HG03457 (cell line): ENCODE measurements around the gene TACO1.
A peak's percentile ranks its signal among the peaks of the same experiment; 100 is the strongest.

ENCODE experiments used
- ATAC-seq: cut with Tn5 transposase; IDR thresholded peaks from one replicate; pipeline ENCODE4 v1.9.1; 2021; ENCODE audit warnings: moderate number of reproducible peaks; ENCODE audit not compliant: unreplicated experiment

Gene TACO1

DNA sequence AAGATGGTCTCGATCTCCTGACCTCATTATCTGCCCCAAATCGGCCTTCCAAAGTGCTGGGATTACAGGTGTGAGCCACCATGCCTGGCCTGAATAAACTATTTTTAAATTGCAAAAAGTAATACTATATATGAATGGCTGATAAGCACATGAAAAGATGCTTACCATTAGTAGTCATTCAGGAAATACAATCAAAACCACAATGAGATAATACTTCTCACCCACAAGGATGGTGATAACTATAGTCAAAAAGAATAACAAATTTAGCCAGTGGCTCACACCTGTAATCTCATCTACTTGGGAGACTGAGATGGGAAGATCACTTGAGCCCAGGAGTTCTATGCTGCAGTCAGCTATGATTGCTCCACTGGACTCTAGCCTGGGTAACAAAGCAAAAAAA is 2.4 kb upstream of the TACO1 start:
- no peak for ATAC-seq

- no peak for ATAC-seq
Observed at GRCh38 chr17:63601439-63602371, 1.0 kb downstream of the TACO1 start.

- no peak for ATAC-seq
Observed at GRCh38 chr17:63609816-63610573, 9.3 kb downstream of the TACO1 start.

- no peak for ATAC-seq
Observed at GRCh38 chr17:63610854-63611253, 10.2 kb downstream of the TACO1 start.

DNA sequence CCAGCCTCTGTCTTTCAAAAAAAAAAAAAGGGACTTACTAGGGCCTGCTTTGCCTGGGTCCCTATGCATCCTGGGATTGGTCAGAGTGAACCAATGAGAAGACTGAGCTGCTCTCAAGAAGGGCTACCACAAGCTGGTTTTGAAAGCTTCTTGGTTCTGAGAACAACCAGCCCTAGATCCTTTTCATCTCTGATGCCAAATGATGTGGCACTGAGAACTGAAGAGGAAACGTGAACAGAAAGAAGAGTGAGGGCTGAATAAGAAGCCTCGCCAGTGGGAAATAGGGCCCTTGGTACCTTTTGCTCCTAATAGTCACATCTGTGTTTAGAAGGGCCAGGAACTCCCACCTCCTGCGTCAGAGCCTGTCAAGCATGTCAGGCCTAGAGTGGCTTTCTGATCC is 10.7 kb downstream of the TACO1 start:
- no peak for ATAC-seq

DNA sequence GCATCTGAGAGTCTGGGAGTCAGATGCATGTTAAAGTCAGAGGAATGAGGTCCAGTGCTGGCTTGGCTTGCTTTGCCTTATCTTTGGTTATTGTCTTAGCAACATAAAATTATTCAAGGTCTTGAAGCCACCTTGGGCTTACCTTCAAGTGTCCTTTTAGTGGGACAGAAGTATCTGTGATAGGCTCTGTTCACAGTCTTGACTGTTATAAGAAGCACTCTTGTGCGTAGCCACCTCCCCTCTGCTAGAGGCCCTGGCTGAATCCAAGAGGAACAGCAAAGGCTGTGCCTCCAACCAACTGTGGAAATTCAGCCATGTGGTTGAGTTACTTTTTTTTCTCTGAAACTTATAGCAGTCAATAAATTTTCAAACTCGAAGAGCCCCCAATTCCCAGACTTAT is 13.0 kb downstream of the TACO1 start:
- ATAC-seq = no peak

GRCh38 chr17:63621229-63621683 is 20.6 kb downstream of the TACO1 start:
- no peak for ATAC-seq

GRCh38 chr17:63621684-63622573 is 21.2 kb downstream of the TACO1 start, which contains the start of gene MAP3K3:
TSS of gene MAP3K3 (plus strand) at chr17:63622417. CDS start at chr17:63622760, 343 bp downstream.
- peak; percentile 90 for ATAC-seq

GRCh38 chr17:63622574-63623390 is 22.1 kb downstream of the TACO1 start:
- ATAC-seq = peak; percentile 12

DNA sequence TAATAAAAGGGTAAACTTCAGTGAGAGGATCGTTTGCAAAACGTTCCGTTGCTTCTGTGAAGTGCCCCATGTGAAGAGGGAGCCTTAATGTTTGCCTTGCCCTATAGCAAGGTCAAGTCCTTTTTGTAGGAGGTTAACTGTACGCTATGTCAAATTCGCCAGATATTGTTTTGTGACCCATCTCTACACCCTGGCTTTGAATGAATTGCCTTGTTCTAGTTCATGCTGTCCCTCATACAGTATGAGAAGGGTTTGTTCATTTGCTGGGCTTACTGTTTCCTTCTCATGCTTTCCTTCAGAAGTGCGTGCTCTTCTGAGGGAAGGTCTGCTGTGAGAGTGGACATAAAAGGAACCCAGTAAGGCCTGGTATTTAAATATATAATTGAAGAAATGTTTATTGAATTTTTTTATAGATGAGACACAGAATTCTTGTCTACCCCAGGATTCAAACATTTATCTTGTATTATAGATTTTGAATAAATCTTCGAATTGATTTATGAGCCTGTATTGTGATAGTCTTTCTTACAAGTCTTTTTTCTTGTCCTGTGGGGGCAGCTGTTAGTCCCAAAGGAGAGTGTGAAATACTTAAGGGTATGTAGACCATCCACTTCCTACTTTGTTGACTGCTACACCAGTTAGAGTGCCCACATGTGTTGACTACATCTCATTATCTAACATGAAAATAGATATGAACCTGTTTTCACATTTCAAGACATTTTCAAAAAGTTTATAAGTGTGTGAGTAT is 23.3 kb downstream of the TACO1 start:
- ATAC-seq = no peak

DNA sequence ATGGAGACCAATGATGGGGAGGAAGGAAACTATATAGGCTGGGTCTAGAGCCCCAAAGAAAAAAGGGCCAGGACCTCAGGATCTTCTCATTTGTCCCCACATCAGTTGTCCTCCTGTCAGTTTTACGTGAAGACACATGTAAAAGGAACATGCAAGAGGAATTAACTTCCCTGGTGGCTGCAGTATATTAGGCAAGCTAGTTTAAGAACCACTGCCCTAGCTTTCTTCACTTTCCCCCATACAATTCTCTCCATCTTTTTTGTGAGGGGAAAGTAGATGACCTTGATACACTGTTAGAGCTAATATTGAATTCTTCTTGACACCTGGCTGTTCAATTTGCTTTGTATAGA is 23.8 kb downstream of the TACO1 start:
- no peak for ATAC-seq

GRCh38 chr17:63626551-63627180 is 26.0 kb downstream of the TACO1 start:
- no peak for ATAC-seq

GRCh38 chr17:63629627-63630026 is 28.9 kb downstream of the TACO1 start:
- no peak for ATAC-seq

DNA sequence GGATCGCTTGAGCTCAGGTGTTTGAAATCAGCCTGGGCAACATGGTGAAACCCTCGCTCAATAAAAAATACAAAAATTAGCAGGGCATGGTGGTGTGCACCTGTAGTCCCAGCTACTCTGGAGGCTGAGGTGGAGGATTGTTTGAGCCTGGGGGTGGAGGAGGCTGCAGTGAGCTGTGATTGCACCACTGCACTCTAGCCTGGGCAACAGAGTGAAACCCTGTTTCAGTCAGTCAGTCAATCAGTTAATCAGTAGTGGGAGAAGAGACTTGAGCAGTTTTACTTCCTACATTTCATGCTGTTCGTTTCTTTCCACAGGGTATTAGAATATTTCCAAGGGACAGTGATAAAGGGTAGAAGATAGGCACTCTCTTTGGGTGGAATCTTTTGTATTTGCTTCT is 30.4 kb downstream of the TACO1 start:
- no peak for ATAC-seq

GRCh38 chr17:63631626-63632025 is 30.9 kb downstream of the TACO1 start:
- no peak for ATAC-seq

GRCh38 chr17:63633742-63634141 is 33.0 kb downstream of the TACO1 start:
- no peak for ATAC-seq

- ATAC-seq = no peak
Observed at GRCh38 chr17:63634163-63634562, 33.5 kb downstream of the TACO1 start.

DNA sequence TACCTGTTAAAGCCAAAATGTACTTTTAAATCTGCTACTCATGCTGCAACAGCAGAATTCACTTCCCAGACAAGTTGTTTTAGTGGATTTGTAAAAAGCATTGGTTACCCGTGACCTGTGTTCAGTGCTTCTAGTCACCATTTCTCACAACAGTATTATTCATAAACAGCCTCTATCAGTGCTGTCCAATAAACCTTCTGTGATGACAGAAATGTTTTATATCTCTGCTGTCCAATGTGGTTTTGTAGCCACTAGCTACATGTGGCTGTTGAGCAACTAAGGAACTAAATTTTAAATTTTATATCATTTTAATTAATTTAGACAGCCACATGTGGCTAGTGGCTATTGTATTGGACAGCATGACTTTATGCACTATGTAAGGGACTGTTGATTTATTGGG is 34.1 kb downstream of the TACO1 start:
- ATAC-seq = no peak

GRCh38 chr17:63635290-63635689 is 34.6 kb downstream of the TACO1 start:
- ATAC-seq = no peak
